ENCODE measurements around the gene DOK5. TPM values are rescaled to one million over a fixed set of nuclear protein-coding genes. Genes with fewer than 3 reads are reported as not detected.

The DOK5 gene
- total and polyA plus RNA-seq, 9 of the 15 experiments (the other 6 are each of a cell fraction or from before 2014, with no cell fraction given) = not detected

GRCh38 chr20:54456423-54456822, 19.0 kb upstream of the DOK5 start:
- CTCF ChIA-PET (ENCODE audit: low intra/inter-chr PET ratio) = no interaction called here
- ATAC-seq = no peak

More at GRCh38 chr20:54456423-54456822, 19.0 kb upstream of the DOK5 start:
- POLR2A ChIA-PET = no interaction called here
- FAIRE-seq = no peak
- Histone ChIP-seq H3K79me2 (ENCODE audit: control insufficient read depth, insufficient read depth, low read length) (no peaks in the 10 kb centered on the region), H3K27me3 (ENCODE audit: control insufficient read depth in 2 of 2, insufficient read depth in 2 of 2, low read length in 2 of 2) (no peaks in the 10 kb centered on the region), H3K9ac (ENCODE audit: insufficient read depth in 1 of 2, low read depth in 2 of 2, low read length in 2 of 2) (no peak overlapping the region), H3K9me3 (replicated peaks; ENCODE audit: control insufficient read depth, insufficient read depth, low read depth, low read length) (no peaks in the 10 kb centered on the region), H3K27ac (ENCODE audit: extremely low read depth, low read depth, low read length) (no peak overlapping the region), H4K20me1 (replicated peaks; ENCODE audit: control insufficient read depth, insufficient read depth, low read length) (no peaks in the 10 kb centered on the region), H3K4me1 (replicated peaks in 1 of 2; ENCODE audit: control insufficient read depth in 2 of 2, insufficient read depth in 2 of 2, low read length in 2 of 2) (no peaks in the 10 kb centered on the region), H3K4me2 (ENCODE audit: insufficient read depth, low read length) (no peak overlapping the region), H3K36me3 (ENCODE audit: control insufficient read depth, insufficient read depth, low read length) (no peaks in the 10 kb centered on the region), H3K4me3 (no peak overlapping the region), H3K9me1 (ENCODE audit: control insufficient read depth, insufficient read depth, low read length) (no peaks in the 10 kb centered on the region), H2AFZ (ENCODE audit: low read depth, low read length) (no peak overlapping the region)
- BruUV-seq (replicated peaks) = no TSS peak
- WGBS (ENCODE audit: insufficient coverage, low coverage, missing lambda C conversion rate) = 8% methylated on average over 2 of the region's 2 CpGs
- TF ChIP-seq KLF1 (tag; IDR thresholded peaks at IDR 0.05) (no peak), ATF7 (IDR thresholded peaks at IDR 0.05) (no peak), TSC22D4 (tag; IDR thresholded peaks at IDR 0.05) (no peak), GATAD2A (IDR thresholded peaks at IDR 0.05) (no peak), SMARCC2 (IDR thresholded peaks at IDR 0.05; ENCODE audit: low read depth) (no peak), ZBTB11 (CRISPR knock-in tag; IDR thresholded peaks at IDR 0.05) (peak in 1 of 3 experiments; percentile 69; a peak in 2 of 6 replicates)
- TF ChIP-seq, protein P1, sequence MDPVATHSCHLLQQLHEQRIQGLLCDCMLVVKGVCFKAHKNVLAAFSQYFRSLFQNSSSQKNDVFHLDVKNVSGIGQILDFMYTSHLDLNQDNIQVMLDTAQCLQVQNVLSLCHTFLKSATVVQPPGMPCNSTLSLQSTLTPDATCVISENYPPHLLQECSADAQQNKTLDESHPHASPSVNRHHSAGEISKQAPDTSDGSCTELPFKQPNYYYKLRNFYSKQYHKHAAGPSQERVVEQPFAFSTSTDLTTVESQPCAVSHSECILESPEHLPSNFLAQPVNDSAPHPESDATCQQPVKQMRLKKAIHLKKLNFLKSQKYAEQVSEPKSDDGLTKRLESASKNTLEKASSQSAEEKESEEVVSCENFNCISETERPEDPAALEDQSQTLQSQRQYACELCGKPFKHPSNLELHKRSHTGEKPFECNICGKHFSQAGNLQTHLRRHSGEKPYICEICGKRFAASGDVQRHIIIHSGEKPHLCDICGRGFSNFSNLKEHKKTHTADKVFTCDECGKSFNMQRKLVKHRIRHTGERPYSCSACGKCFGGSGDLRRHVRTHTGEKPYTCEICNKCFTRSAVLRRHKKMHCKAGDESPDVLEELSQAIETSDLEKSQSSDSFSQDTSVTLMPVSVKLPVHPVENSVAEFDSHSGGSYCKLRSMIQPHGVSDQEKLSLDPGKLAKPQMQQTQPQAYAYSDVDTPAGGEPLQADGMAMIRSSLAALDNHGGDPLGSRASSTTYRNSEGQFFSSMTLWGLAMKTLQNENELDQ (CRISPR knock-in tag; IDR thresholded peaks at IDR 0.05; ENCODE audit: borderline replicate concordance) = no peak
- intact Hi-C loops (cut with micrococcal nuclease) (no loop called here), in situ Hi-C loops (cut with MboI) (no loop called here)
- DNase-seq (ENCODE audit: extremely low read depth in 1 of 4, low spot score in 3 of 4) = no peak

Measured in K562 (cell line).